GM19099 (cell line): ENCODE measurements around the gene SYT17.

ENCODE experiments used
- POLR2A ChIP-seq: IDR thresholded peaks from 3 replicates; pipeline ENCODE4 v1.6.1; 2011; ENCODE audit warnings: low read depth; ENCODE audit not compliant: insufficient read length; ENCODE audit errors: extremely low read depth

SYT17 gene

GRCh38 chr16:19304750-19305149, 136.7 kb downstream of the SYT17 start:
- TF ChIP-seq POLR2A: no peak

GRCh38 chr16:19305443-19305842, 137.4 kb downstream of the SYT17 start:
- no peak for TF ChIP-seq POLR2A

GRCh38 chr16:19307587-19308241, 139.7 kb downstream of the SYT17 start:
- TF ChIP-seq POLR2A: no peak

GRCh38 chr16:19308392-19308791, 140.4 kb downstream of the SYT17 start:
- no peak for TF ChIP-seq POLR2A

GRCh38 chr16:19309178-19309577, 141.1 kb downstream of the SYT17 start:
- no peak for TF ChIP-seq POLR2A

- TF ChIP-seq POLR2A: no peak
Observed at GRCh38 chr16:19314718-19315425, 146.8 kb downstream of the SYT17 start.

GRCh38 chr16:19315889-19316433, 147.9 kb downstream of the SYT17 start:
- TF ChIP-seq POLR2A: no peak

GRCh38 chr16:19316846-19317245, 148.8 kb downstream of the SYT17 start:
- TF ChIP-seq POLR2A: no peak
